Camera-type eye (tissue), 1 donor: ENCODE results near the gene ELL3. TPM values are rescaled to one million over a fixed set of nuclear protein-coding genes. Genes with fewer than 3 reads are reported as not detected.

Experiments
- total RNA-seq: library from RNA; depleted of rRNA; stranded (reverse); fragments of >200 nt; gene quantifications from one replicate; pipeline ENCODE4 v1.2.3, GENCODE V29; 2014

The ELL3 gene
- 5.0 TPM for total RNA-seq

GRCh38 chr15:43776718-43777266, at the start of gene ELL3:
Gene ELL3 (minus strand): TSS chr15:43776966. CDS start chr15:43776901, 65 bp downstream.

GRCh38 chr15:43824302-43825246, 47.8 kb upstream of the ELL3 start, which contains the start of gene MFAP1:
Gene MFAP1 (minus strand): TSS chr15:43824690. CDS start chr15:43824569, 121 bp downstream.

GRCh38 chr15:43800286-43801141, 23.7 kb upstream of the ELL3 start, which contains the start of gene HYPK:
Gene HYPK (plus strand): TSS chr15:43800599. CDS start chr15:43800623, 24 bp downstream.

GRCh38 chr15:43799945-43800285, 23.1 kb upstream of the ELL3 start, which contains the start of gene SERINC4:
Gene SERINC4 (minus strand): TSS chr15:43800220. CDS start chr15:43799986, 234 bp downstream.

GRCh38 chr15:43791993-43792760, 15.4 kb upstream of the ELL3 start, which contains the start of gene SERF2:
Gene SERF2 (plus strand): TSS chr15:43792320. CDS start chr15:43792377, 57 bp downstream.

GRCh38 chr15:43746245-43746902, 30.4 kb downstream of the ELL3 start, which contains the start of gene PDIA3:
Gene PDIA3 (plus strand): TSS chr15:43746438. CDS start chr15:43746540, 102 bp downstream.

Other genes starting within 250 kb of the ELL3 start
- 46.3 TPM for gene PPIP5K1, start 186.8 kb downstream of the ELL3 start, total RNA-seq
- 6.7 TPM for gene CKMT1B, start 182.9 kb downstream of the ELL3 start, total RNA-seq
- 5.1 TPM for gene STRC, start 158.2 kb downstream of the ELL3 start, total RNA-seq
- 5.7 TPM for gene CATSPER2, start 128.1 kb downstream of the ELL3 start, total RNA-seq
- 2.6 TPM for gene CKMT1A, start 83.1 kb downstream of the ELL3 start, total RNA-seq
- gene PDIA3, start 30.5 kb downstream of the ELL3 start, total RNA-seq = 131 TPM
- 341 TPM for gene SERF2, start 15.4 kb upstream of the ELL3 start, total RNA-seq
- 3.8 TPM for gene SERINC4, start 23.3 kb upstream of the ELL3 start, total RNA-seq
- 7.5 TPM for gene HYPK, start 23.6 kb upstream of the ELL3 start, total RNA-seq
- 37.1 TPM for gene MFAP1, start 47.7 kb upstream of the ELL3 start, total RNA-seq
- 14.3 TPM for gene WDR76, start 50.0 kb upstream of the ELL3 start, total RNA-seq